Vagina (tissue), 2 donors: ENCODE measurements around the gene ACACA.

Experiments
- CTCF ChIP-seq, 3 experiments: fragments of 450-650 bp in 2 of 3; fragments of 200-600 bp in 1 of 3; sonication (generic) in 1 of 3; IDR thresholded peaks; one replicate each; pipeline ENCODE4 v1.5.1; 2017 to 2019; ENCODE audit warnings: antibody characterized with exemption in 3 of 3, mild to moderate bottlenecking in 2 of 3, moderate library complexity in 2 of 3
- POLR2A ChIP-seq, 2 donors: fragments of 450-650 bp; IDR thresholded peaks; one replicate each; pipeline ENCODE4 v1.6.1; 2017; ENCODE audit warnings: antibody characterized with exemption in 2 of 2, mild to moderate bottlenecking in 2 of 2, moderate library complexity in 2 of 2
- POLR2AphosphoS5 ChIP-seq, 2 donors: sonication (generic); formaldehyde crosslinking; IDR thresholded peaks; one replicate each; pipeline ENCODE4 v1.9.0; 2017; ENCODE audit warnings: antibody characterized with exemption in 2 of 2, mild to moderate bottlenecking in 2 of 2, low read depth in 1 of 2; ENCODE audit not compliant: insufficient read depth in 1 of 2

- TF ChIP-seq CTCF (IDR thresholded peaks at IDR 0.05) = no peak
- TF ChIP-seq POLR2A (IDR thresholded peaks at IDR 0.05) = no peak
- TF ChIP-seq POLR2AphosphoS5 (IDR thresholded peaks at IDR 0.05; ENCODE audit: insufficient read depth in 1 of 2, low read depth in 1 of 2) = no peak
These were observed 84.5 kb downstream of the ACACA start for GRCh38 chr17:37322106-37322505.
